ENCODE results near the gene CENPB. TPM values are rescaled to one million over a fixed set of nuclear protein-coding genes. Genes with fewer than 3 reads are reported as not detected.
A peak's percentile ranks its signal among the peaks of the same experiment; 100 is the strongest.

The CENPB gene
- total and polyA plus RNA-seq, 12 donors, result 52.3 to 95.7 (median 67.7) TPM

DNA sequence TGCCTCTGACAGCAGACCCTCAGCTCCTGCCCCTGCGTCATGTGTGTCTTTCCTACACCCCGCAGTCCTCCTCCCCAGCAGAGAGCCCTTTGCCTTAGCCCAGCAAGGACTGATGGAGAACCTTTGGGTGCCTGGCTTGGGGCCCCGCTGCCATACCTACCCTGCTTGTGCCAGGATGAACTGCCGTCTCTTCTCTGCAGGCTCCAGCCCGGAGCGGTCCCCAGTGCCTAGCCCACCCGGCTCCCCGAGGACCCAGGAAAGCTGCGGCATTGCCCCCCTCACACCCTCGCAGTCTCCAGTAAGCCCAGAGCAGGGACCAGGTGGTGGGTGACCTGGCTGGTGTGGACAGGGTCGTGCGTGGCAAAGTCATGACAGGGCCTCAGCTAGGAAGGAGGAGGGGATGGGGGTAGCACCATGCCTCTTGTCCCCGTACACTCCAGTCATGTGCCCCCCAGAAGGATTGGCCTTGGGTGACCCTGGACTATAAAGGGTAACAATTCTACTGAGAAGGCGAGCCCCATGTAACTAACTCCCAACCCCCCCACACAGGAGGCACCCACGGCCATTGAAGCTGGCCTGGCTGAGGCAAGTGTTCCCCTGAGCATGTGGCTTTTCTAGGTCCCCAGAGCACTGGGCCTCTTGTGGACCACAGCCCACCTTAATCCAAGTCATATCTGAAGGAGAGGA lies 45.8 kb downstream of the CENPB start:
- peak overlapping the region in 8 of 10 donors; percentile 75 to 95 (median 87) for H3K27ac ChIP-seq
- peaks cover 0 to 4% (median 0%) of the 10 kb centered on the region in 7 donors for H3K27me3 ChIP-seq
- DNase-seq, result no peak
- H3K9me3 ChIP-seq, result no peaks in the 10 kb centered on the region
- H3K36me3 ChIP-seq, result peaks cover 0 to 56% (median 9%) of the 10 kb centered on the region in 9 donors
- peaks cover 9 to 79% (median 42%) of the 10 kb centered on the region in 9 donors for H3K4me1 ChIP-seq
- WGBS, 2 donors, result 90 to 93% methylated on average over 15 of the region's 15 CpGs
- no peak for ATAC-seq
- intact Hi-C loops (cut with DNase I), result no loop called here
- TF ChIP-seq, protein P1, sequence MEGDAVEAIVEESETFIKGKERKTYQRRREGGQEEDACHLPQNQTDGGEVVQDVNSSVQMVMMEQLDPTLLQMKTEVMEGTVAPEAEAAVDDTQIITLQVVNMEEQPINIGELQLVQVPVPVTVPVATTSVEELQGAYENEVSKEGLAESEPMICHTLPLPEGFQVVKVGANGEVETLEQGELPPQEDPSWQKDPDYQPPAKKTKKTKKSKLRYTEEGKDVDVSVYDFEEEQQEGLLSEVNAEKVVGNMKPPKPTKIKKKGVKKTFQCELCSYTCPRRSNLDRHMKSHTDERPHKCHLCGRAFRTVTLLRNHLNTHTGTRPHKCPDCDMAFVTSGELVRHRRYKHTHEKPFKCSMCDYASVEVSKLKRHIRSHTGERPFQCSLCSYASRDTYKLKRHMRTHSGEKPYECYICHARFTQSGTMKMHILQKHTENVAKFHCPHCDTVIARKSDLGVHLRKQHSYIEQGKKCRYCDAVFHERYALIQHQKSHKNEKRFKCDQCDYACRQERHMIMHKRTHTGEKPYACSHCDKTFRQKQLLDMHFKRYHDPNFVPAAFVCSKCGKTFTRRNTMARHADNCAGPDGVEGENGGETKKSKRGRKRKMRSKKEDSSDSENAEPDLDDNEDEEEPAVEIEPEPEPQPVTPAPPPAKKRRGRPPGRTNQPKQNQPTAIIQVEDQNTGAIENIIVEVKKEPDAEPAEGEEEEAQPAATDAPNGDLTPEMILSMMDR (IDR thresholded peaks at IDR 0.05), result no peak
- no peak overlapping the region for H3K4me3 ChIP-seq

DNA sequence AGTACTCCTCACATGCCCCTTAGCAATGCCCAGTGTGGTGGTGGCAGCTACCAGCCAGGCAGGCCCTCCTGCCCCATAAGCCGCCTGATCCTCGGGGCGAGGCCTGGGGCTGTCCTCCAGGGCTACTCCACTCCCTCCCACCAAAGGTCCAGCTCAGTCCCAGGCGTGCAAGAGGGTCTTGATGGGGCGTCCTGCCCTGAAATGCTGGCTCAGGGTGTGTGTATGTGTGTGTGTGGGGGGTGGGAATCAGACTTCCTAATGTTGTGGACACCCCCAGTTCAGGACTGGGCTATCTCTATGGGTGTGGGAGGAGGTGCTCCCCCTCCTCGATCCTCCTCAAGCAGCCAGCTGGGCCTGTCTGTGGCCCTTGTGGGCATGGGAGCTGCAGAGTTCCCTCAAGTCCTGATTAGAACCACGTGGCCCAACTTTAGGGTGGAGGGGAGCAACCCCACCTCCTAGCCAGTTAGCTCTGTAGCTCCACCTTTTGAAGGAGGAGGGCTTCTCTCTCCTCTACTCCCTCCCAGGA lies 46.6 kb downstream of the CENPB start:
- intact Hi-C loops (cut with DNase I), result no loop called here
- WGBS, 2 donors, result 71% methylated on average over 7 of the region's 7 CpGs
- no peaks in the 10 kb centered on the region for H3K27me3 ChIP-seq
- ATAC-seq (peak in 5 of 8 donors; percentile 2 to 48 (median 6)), DNase-seq (no peak)
- H3K9me3 ChIP-seq, result no peaks in the 10 kb centered on the region
- TF ChIP-seq, protein P1 (IDR thresholded peaks at IDR 0.05), result no peak
- H3K27ac ChIP-seq, result peak overlapping the region; percentile 75 to 95 (median 87)
- H3K4me3 ChIP-seq, result no peak overlapping the region
- H3K4me1 ChIP-seq, result peaks cover 9 to 85% (median 49%) of the 10 kb centered on the region in 9 donors
- peaks cover 0 to 52% (median 9%) of the 10 kb centered on the region in 9 donors for H3K36me3 ChIP-seq

DNA sequence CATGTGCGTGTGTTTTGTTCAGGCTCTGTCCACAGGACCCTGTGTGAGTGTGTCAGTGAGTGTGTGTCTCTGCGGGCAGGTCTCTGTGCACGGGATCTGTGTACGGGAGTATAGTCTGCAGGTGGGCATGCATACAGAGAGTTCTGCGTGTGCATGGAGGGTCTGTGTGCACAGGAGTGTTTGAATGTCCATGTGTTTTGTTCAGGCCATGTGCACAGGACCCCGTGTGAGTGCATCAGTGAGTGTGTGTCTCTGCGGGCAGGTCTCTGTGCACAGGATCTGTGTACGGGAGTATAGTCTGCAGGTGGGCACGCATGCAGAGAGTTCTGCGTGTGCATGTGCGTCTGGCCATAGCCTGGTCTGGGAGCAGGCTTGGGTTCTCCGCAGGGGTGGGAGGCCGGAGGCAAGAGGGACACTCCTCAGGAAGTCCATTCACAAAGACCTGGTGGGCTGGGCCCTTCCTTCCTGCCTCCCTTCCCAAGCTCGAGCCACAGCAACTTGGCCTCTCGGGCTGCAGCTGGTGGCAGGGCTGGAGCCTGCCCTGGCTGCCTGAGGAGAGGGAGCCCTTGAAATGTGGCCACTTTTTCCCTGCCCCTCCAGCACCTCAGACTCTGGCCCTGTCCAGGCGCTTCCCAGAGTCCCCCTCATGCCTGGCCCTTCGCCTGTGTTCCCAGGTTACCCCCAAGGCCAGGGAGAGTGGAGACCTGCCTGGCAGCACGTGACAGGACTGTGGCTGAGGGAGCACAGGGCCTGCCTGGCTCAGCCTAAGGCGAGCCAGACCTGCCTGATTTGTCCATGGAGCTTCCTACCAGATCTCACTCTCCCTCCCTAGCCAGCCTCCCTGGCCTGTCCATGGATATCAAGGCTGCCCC lies 47.2 kb downstream of the CENPB start:
- no peaks in the 10 kb centered on the region for H3K27me3 ChIP-seq
- DNase-seq (peak; percentile 62 to 75), ATAC-seq (peak; percentile 80 to 92 (median 88))
- TF ChIP-seq, protein P1 (IDR thresholded peaks at IDR 0.05), result no peak
- H3K36me3 ChIP-seq, result peaks cover 0 to 45% (median 6%) of the 10 kb centered on the region in 9 donors
- peak overlapping the region in 1 of 10 donors; percentile 27 for H3K4me3 ChIP-seq
- 54 to 62% methylated on average over 19 of the region's 19 CpGs for WGBS, 2 donors
- peaks cover 9 to 85% (median 48%) of the 10 kb centered on the region in 9 donors for H3K4me1 ChIP-seq
- H3K27ac ChIP-seq, result peak overlapping the region; percentile 75 to 95 (median 87)
- intact Hi-C loops (cut with DNase I), result no loop called here
- H3K9me3 ChIP-seq, result no peaks in the 10 kb centered on the region

All from heart right ventricle (tissue), 16 donors.